Esophagus squamous epithelium (tissue), 5 donors: Measurements from ENCODE around the gene RASGRF1. TPM values are rescaled to one million over a fixed set of nuclear protein-coding genes. Genes with fewer than 3 reads are reported as not detected.

Experiments
- DNase-seq: peaks from one replicate; lab custom pipeline; 2025; lab: John Stamatoyannopoulos, UW
- H3K27ac ChIP-seq, 4 donors: fragments of 200-600 bp; sonication (generic); one replicate each; pipeline ENCODE4 v1.5.1; 2016 to 2019; ENCODE audit warnings: mild to moderate bottlenecking in 1 of 4
- H3K27me3 ChIP-seq, 4 donors: fragments of 200-600 bp; sonication (generic); 1 replicate in 3 of 4; 2 replicates in 1 of 4; pipeline versions ENCODE4 v1.5.1 to v1.6.0; 2017 to 2021; ENCODE audit warnings: antibody characterized with exemption in 1 of 4
- H3K36me3 ChIP-seq, 3 donors: fragments of 200-600 bp; sonication (generic); one replicate each; pipeline ENCODE4 v1.5.1; 2016 to 2019
- H3K4me1 ChIP-seq, 3 donors: fragments of 200-600 bp; sonication (generic); one replicate each; pipeline ENCODE4 v1.5.1; 2017 to 2019
- H3K4me3 ChIP-seq, 4 donors: fragments of 200-600 bp; sonication (generic); 1 replicate in 3 of 4; 2 replicates in 1 of 4; pipeline ENCODE4 v1.5.1; 2016 to 2019; ENCODE audit warnings: mild to moderate bottlenecking in 2 of 4, moderate library complexity in 1 of 4
- H3K9me3 ChIP-seq, 3 donors: fragments of 200-600 bp; sonication (generic); one replicate each; pipeline ENCODE4 v1.5.1; 2016 to 2019
- CTCF ChIP-seq, 6 experiments: fragments of 450-650 bp in 4 of 6; fragments of 200-600 bp in 2 of 6; sonication (generic) in 2 of 6; IDR thresholded peaks; one replicate each; pipeline ENCODE4 v1.5.1; 2016 to 2019; ENCODE audit warnings: antibody characterized with exemption in 6 of 6, mild to moderate bottlenecking in 4 of 6, moderate library complexity in 4 of 6
- POLR2A ChIP-seq, 4 donors: fragments of 450-650 bp; IDR thresholded peaks; one replicate each; pipeline ENCODE4 v1.6.1; 2017; ENCODE audit warnings: antibody characterized with exemption in 4 of 4, mild to moderate bottlenecking in 4 of 4, moderate library complexity in 3 of 4
- WGBS, 2 donors: methylation state at CpG; one replicate each; pipeline ENCODE4 v1.1.5; 2018; 5-methylcytosine and 5-hydroxymethylcytosine counted together
- intact Hi-C: fragments of 100-400 bp; cut with DNase I; formaldehyde crosslinking; loops from one replicate; pipeline ENCODE4 v1.15.0; 2022
- total RNA-seq, 4 donors: library from RNA; depleted of rRNA; stranded (reverse); fragments of >200 nt; gene quantifications; one replicate each; pipeline ENCODE4 v1.1.0, GENCODE V29; 2016
- donor health status: DM: yes; HTN: yes; CAD: no.

The RASGRF1 gene
- total RNA-seq, 4 donors from 2014 or later = 0.23 TPM; not detected in 3

GRCh38 chr15:78981532-78982313, 108.9 kb downstream of the RASGRF1 start:
- H3K27me3 ChIP-seq = no peaks in the 10 kb centered on the region
- no peak for DNase-seq
- H3K36me3 ChIP-seq = no peaks in the 10 kb centered on the region
- WGBS, 2 donors = 89 to 98% methylated on average over 7 to 11 of the region's 11 CpGs
- intact Hi-C loops = loop anchor here (5.0 kb wide), 1 partner anchor 69 kb away; no protein-coding TSS in a partner anchor
- no peak overlapping the region for H3K27ac ChIP-seq
- no peak overlapping the region for H3K4me3 ChIP-seq
- no peaks in the 10 kb centered on the region for H3K9me3 ChIP-seq
- H3K4me1 ChIP-seq = peaks cover 0 to 8% (median 3%) of the 10 kb centered on the region in 3 donors
- no peak for TF ChIP-seq CTCF (IDR thresholded peaks at IDR 0.05)

- Histone ChIP-seq H3K27ac (no peak overlapping the region), H3K4me3 (no peak overlapping the region), H3K9me3 (no peaks in the 10 kb centered on the region), H3K36me3 (no peaks in the 10 kb centered on the region), H3K27me3 (no peaks in the 10 kb centered on the region), H3K4me1 (peaks cover 0 to 8% (median 3%) of the 10 kb centered on the region in 3 donors)
- 59 to 79% methylated on average over 9 to 15 of the region's 17 CpGs for WGBS, 2 donors
- TF ChIP-seq POLR2A (IDR thresholded peaks at IDR 0.05) = no peak
- peak; percentile 17 to 80 (median 68) for TF ChIP-seq CTCF (IDR thresholded peaks at IDR 0.05)
- intact Hi-C loops = loop anchor here (5.0 kb wide), 1 partner anchor 67 kb away; no protein-coding TSS in a partner anchor
- no peak for DNase-seq
Observed at GRCh38 chr15:78979456-78980320, 110.9 kb downstream of the RASGRF1 start.

- Histone ChIP-seq H3K36me3 (no peaks in the 10 kb centered on the region), H3K27ac (no peak overlapping the region), H3K4me3 (no peak overlapping the region), H3K4me1 (peaks cover 0 to 8% (median 3%) of the 10 kb centered on the region in 3 donors), H3K9me3 (no peaks in the 10 kb centered on the region), H3K27me3 (no peaks in the 10 kb centered on the region)
- WGBS, 2 donors = 80 to 87% methylated on average over 8 to 16 of the region's 19 CpGs
- TF ChIP-seq CTCF (IDR thresholded peaks at IDR 0.05) (no peak), POLR2A (IDR thresholded peaks at IDR 0.05) (no peak)
- DNase-seq = no peak
- intact Hi-C loops = no loop called here
Observed at GRCh38 chr15:78978601-78979179, 111.9 kb downstream of the RASGRF1 start.

GRCh38 chr15:78977591-78978347, 112.8 kb downstream of the RASGRF1 start:
- TF ChIP-seq POLR2A (IDR thresholded peaks at IDR 0.05) (no peak), CTCF (IDR thresholded peaks at IDR 0.05) (no peak)
- 86 to 90% methylated on average over 10 of the region's 10 CpGs for WGBS, 2 donors
- Histone ChIP-seq H3K27me3 (no peaks in the 10 kb centered on the region), H3K4me3 (no peak overlapping the region), H3K9me3 (no peaks in the 10 kb centered on the region), H3K36me3 (no peaks in the 10 kb centered on the region), H3K27ac (no peak overlapping the region), H3K4me1 (peaks cover 0 to 8% (median 3%) of the 10 kb centered on the region in 3 donors)
- no peak for DNase-seq
- intact Hi-C loops = no loop called here
